GM10266 (cell line): ENCODE data around the gene TCEAL3.
"Not testable (repeated sequence)": the region's sequence is repeated elsewhere in the genome, so short reads cannot be mapped to it uniquely, and the experiment has no call there.

ENCODE experiments used
- DNase-seq: peaks from one replicate; pipeline ENCODE4 v3.0.0; 2012; ENCODE audit errors: extremely low spot score
- CTCF ChIP-seq: IDR thresholded peaks from 2 replicates; pipeline ENCODE4 v1.5.1; 2012; ENCODE audit warnings: mild to moderate bottlenecking, low read depth; ENCODE audit not compliant: control insufficient read depth, insufficient read depth; ENCODE audit errors: missing control alignments

The TCEAL3 gene

GRCh38 chrX:103628386-103629317, 20.9 kb downstream of the TCEAL3 start, which contains the start of gene TCEAL1:
TCEAL1 (plus strand) TSS chrX:103628975; CDS start chrX:103629917, 942 bp downstream.
- DNase-seq = peak; percentile 17
- TF ChIP-seq CTCF = no peak

GRCh38 chrX:103629318-103630170, 21.8 kb downstream of the TCEAL3 start:
- DNase-seq = peak; percentile 7
- TF ChIP-seq CTCF = peak; percentile 49

GRCh38 chrX:103630171-103630511, 22.4 kb downstream of the TCEAL3 start:
- no peak for TF ChIP-seq CTCF
- DNase-seq = no peak

- no peak for TF ChIP-seq CTCF
- DNase-seq = no peak
These were observed 23.4 kb downstream of the TCEAL3 start for GRCh38 chrX:103631145-103631544.

- DNase-seq = no peak
- TF ChIP-seq CTCF = no peak
These were observed 27.7 kb downstream of the TCEAL3 start for GRCh38 chrX:103635436-103635835.

- no peak for DNase-seq
- no peak for TF ChIP-seq CTCF
These were observed 30.0 kb downstream of the TCEAL3 start for GRCh38 chrX:103637604-103638338.

GRCh38 chrX:103638479-103639346, 30.9 kb downstream of the TCEAL3 start:
- not testable (repeated sequence) for DNase-seq
